ENCODE measurements around the gene TAPT1.

- TF ChIP-seq RAD21 (IDR thresholded peaks at IDR 0.05; ENCODE audit: low read depth) (no peak), REST (IDR thresholded peaks at IDR 0.05; ENCODE audit: low read depth) (no peak), YY1 (IDR thresholded peaks at IDR 0.05; ENCODE audit: low read depth) (no peak), CEBPB (IDR thresholded peaks at IDR 0.05) (no peak), EP300 (IDR thresholded peaks at IDR 0.05; ENCODE audit: borderline replicate concordance) (no peak), MAX (IDR thresholded peaks at IDR 0.05) (no peak)
- TF ChIP-seq, protein P1, sequence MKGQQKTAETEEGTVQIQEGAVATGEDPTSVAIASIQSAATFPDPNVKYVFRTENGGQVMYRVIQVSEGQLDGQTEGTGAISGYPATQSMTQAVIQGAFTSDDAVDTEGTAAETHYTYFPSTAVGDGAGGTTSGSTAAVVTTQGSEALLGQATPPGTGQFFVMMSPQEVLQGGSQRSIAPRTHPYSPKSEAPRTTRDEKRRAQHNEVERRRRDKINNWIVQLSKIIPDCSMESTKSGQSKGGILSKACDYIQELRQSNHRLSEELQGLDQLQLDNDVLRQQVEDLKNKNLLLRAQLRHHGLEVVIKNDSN (IDR thresholded peaks at IDR 0.05) = no peak
Observed at GRCh38 chr4:16213121-16213520, 13.2 kb downstream of the TAPT1 start.
